Measurements from ENCODE around the gene TIMM50.
"Not testable (repeated sequence)": the region's sequence is repeated elsewhere in the genome, so short reads cannot be mapped to it uniquely, and the experiment has no call there.

The TIMM50 gene

GRCh38 chr19:39480337-39481228 lies at the start of gene TIMM50:
TSS of gene TIMM50 (plus strand) at chr19:39480838. CDS start at chr19:39480854, 16 bp downstream.
- DNase-seq = peak; percentile 96

- no peak for DNase-seq
Measured at GRCh38 chr19:39432677-39433025, 48.0 kb upstream of the TIMM50 start.

DNA sequence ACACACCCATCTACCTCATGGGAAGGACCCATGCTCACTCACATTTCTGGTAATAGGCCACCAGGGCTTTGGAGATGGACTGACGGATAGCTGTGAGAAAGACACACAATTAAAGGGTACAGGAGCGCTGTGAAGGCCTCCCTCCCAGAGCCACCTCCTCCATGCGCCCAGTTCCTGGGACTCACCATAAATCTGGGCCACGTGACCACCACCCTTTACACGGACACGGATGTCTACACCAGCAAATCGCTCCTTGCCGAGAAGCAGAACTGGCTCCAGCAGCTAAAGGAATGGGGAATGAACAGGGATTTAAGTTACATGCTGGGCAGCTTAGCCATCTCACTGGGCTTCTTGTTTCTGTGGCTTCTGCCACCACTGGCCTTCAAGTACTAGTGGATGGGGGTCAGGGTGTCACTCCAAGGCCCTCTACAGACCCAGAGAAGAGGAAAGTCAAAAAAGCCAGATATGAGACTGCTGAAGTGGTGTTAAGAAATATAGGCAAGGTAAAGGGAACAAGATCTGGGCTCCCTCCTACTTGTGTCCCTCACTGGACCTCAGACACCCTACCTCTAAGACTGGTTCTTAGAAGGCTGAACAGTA lies 47.1 kb upstream of the TIMM50 start:
- no peak for DNase-seq

- no peak for DNase-seq
Measured at GRCh38 chr19:39434123-39435076, 46.2 kb upstream of the TIMM50 start.

DNA sequence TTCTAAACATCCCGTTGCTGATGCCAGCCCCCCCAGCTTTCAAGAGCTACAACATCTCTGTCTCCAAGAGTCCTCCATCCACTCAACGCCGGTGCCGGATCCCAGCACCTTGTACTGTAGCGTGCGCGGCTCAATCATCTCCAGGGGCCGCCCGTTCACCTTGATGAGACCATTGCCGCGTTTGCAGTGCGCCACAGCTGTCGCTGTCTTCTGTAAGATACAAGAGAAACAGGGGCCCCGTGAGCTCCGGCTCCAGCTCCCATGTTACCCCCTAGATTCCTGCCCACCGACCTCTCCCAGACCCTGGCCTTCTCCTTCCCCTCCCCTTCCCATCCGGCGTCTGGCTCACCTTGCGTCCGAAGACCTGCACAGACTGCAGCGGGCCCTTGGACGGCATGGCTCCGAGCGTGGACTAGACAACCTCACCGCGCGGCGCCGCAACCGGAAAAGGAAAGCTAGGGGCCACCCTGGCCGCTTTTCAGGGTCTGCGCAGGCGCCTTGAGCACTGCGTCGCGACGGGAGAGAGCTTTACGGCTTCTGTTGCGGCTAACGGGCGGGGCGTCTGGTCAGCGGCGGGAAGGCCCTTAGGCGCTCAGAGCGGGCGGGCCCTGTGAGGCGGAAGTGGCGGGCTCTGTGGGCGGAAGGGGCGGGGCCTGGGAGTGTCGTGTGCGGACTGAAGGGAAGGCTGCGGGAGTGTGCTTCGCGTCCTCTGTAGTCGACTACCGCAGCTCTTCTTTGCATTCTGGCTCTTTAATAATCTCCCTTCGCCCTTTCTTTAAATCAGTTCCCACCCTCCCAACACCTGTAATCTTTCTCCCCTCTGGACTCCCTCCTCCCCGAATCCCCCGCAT lies 44.9 kb upstream of the TIMM50 start, which contains the start of gene RPS16:
TSS of gene RPS16 (minus strand) at position 451 of the 851 bp plus-strand sequence. CDS start at position 397, 54 bp downstream.
- peak; percentile 97 for DNase-seq

GRCh38 chr19:39436350-39436716 lies 44.3 kb upstream of the TIMM50 start:
- DNase-seq = no peak

DNA sequence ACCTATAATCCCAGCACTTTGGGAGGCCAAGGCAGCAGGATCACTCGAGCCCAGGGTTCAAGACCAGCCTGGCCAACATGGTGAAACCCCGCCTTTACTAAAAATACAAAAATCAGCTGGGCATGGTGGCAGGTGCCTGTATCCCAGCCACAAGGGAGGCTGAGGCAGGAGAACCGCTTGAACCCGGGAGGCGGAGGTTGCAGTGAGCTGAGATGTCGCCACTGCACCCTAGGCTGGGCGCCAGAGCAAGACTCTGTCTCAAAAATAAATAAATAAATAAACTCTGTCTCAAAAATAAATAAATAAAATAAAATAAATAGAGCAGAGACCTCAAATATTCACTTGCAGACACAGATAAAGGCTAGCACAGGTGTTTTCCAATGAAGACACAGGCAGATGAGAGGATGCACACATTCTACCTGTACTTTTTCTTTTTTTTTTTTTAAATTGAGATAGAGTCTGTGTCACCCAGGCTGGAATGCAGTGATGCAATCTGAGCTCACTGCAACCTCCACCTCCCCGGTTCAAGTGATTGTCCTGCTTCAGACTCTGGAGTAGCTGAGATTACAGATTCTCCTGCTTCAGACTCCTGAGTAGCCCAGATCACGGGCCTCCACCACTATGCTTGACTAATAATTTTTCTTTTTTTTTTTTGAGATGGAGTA lies 42.2 kb upstream of the TIMM50 start:
- DNase-seq = no peak

- no peak for DNase-seq
Measured at GRCh38 chr19:39444598-39445195, 35.9 kb upstream of the TIMM50 start.

DNA sequence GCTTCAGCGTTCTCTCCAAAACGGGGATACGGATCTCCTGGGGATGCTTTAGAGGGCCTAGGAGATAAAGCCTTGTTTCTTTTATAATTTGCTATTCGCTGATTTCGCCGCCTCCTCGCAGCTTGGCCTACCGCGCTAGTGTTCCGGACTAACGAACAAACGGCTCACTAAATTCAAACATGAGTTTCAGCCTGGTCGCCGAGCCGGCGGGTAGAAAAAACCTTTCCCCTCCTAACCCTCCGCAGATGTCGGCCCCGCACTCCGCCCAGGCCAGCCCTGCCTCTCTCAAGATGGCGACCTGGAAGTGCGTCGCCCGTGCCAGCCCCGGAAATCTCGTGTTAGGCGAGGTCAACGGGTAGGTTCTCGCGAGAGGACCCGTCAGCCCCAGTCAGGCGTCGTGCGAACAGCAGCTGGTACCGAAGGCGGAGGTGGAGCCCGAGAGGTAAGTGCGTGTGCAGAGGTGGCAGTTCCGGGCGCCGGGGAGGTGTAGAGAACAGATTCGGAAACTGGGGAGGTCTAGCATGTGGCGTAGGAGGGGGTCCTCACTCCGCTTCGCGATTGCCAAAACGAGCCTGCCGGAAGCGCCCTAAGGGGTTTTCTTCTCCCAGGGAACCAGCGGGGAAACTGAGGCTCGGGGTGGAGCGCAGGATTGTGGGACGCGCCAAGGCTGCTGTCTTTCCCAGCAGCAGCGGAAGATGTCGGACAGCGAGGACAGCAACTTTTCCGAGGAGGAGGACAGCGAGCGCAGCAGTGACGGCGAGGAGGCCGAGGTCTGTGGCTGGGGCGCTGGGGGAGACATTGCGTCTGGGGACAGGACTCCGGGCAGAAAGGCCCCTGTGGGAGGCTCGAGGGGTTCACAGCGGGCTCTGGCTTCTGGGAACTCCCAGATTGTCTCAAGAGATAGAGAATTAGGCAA lies 35.2 kb upstream of the TIMM50 start, which contains the start of gene SUPT5H:
TSS of gene SUPT5H (plus strand) at position 387 of the 916 bp plus-strand sequence. CDS start at position 696, 309 bp downstream.
- DNase-seq = peak; percentile 97

GRCh38 chr19:39446365-39447084 lies 34.1 kb upstream of the TIMM50 start:
- DNase-seq = no peak

DNA sequence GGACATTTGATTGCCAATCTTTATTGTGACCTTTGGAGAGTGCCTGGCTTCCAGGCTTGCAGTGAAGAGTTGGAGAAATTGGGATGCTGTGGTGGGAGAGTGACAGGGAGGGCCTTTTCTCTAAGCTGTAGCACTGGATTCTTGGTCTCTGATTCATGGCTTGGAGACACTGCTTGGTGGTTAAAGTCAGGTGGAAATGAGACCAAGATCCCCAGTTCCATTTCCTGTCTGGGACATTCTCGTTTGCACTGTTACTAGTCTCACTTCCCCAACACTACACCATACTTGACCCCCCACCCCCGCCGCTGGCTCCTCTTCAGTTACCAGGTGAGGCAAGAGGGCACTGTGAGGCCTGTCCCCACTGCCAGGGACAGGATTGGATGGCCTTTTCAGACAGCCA lies 32.4 kb upstream of the TIMM50 start:
- no peak for DNase-seq

DNA sequence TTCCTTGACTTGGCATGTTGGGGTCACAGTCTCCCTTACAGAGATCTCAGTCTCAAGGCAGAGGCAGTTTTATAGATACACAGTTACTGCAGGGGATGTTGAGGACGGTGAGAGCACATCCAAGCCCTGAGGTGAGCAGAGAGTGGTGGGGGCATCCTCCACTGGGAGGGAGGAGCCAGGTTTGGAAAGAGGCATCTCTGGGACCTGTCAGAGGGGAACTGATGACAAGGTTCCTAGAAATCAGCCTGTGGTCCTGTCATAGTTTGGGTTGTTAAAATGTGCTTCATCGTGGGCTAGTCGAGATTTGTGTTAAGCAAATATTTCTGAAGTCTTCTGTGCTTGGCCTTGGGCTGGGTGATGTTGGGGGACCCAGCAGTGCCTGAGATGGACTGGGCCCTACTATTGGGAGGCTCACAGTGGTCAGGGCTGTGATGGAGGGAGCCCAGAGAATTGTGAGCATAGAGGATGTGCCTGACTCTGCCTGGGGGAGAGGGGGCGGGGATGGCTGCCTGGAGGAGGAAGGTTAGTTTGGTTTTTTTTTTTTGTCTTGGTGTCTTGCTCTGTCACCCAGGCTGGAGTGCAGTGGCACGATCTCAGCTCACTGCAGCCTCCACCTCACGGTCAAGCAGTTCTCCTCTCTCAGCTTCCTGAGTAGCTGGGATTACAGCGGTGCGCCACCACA lies 31.4 kb upstream of the TIMM50 start:
- DNase-seq = no peak

DNA sequence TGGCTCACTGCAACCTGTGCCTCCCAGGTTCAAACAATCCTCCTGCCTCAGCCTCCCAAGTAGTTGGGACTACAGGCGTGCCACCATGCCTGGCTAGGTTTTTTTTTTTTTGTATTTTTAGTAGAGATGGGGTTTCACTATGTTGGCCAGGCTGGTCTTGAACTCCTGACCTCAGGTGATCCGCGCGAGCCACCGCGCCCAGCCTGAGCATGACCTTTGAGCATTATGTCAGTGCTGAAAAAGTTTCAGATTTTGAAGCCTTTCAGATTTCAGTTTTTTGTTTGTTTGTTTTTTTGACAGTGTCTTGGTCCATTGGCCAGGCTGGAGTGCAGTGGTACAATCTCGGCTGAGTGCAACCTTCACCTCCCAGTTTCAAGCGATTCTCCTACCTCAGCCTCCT lies 29.4 kb upstream of the TIMM50 start:
- DNase-seq = not testable (repeated sequence)

- no peak for DNase-seq
Measured at GRCh38 chr19:39463403-39463802, 17.2 kb upstream of the TIMM50 start.

DNA sequence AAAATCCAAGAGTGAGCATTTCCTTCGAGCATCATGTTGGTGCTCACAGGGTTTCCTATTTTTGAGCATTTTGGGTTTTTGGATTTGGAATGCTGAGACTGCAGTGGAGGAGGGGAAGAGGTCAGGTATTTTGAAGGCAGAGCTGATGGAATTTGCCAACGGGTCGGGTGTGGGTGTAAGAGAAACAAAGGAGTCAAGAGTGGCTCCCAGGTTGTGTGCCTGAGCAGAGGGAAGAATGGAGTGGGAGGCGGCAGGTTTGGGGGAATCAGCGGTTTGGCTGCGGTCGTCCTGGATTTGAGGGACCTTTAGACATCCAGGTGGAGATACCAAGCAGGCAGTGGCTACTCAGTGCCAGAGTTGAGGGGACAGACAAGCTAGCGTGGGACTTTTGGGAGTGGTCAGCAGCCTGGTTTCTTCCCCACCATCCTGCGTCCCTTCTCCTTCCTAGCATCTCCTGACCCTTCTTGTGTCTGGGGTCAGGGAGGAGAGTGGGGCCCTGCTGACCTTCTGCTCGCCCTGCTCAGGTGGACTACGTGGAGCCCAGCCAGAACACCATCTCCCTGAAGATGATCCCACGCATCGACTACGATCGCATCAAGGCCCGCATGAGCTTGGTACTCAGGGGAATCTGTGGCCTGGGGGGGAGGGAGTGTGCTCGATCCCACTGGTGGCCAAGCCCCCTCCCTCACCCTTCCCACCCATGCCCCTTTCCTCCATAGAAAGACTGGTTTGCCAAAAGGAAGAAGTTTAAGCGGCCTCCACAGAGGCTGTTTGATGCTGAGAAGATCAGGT lies 14.5 kb upstream of the TIMM50 start:
- DNase-seq = no peak

- DNase-seq = no peak
Measured at GRCh38 chr19:39467941-39468340, 12.7 kb upstream of the TIMM50 start.

GRCh38 chr19:39469036-39469435 lies 11.6 kb upstream of the TIMM50 start:
- no peak for DNase-seq

GRCh38 chr19:39469567-39469966 lies 11.1 kb upstream of the TIMM50 start:
- DNase-seq = no peak
